ENCODE data around the gene MMP8.

The MMP8 gene

DNA sequence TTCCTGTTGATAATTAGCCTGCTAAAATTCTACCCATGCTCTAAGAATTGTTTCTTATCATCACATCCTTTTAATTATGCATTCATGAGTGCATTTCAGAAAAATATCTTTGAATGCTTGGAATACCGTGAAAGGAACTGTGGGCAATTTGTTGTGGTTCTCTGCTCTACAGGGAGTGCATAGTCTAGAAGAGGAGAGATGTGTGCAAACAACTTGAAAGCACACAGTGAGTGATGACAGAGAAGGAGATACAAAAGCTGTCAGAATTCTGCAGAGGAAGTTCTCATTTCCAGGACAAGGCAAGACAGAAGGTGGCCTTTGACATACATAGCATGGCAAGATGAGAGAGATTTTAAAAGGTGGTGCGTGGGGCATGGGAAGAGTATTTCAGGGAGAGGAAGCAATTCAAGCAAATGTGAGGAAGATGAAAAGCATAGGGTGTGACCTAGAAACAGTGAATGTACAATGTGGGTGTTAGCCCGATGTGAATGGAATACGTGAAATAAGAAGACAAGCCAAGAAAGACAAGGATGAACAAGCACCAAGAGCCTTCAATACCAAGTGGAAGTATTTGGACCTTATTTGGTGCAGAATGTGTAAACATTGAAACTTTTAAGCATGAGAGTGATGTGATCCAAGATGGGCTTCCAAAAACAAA is 5.0 kb downstream of the MMP8 start:
- no peak for ATAC-seq

DNA sequence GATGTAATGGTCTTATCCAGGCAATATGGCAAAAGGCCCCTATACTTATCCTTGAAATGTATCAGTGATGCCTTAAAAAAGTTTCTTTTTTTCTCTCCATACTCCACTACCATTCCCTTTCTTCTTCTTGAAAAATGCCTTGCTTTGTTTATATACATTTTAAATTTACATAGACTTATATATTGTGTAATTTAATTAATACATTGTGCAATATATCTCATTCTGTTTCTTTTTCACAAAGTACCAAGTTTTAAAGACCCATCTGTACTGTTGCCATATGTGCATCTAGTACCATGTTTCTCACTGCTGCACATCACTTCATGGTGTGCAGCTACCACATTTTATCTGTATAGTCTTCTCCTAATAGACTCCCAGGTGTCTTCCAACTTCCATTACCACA is 7.5 kb downstream of the MMP8 start:
- no peak for ATAC-seq

DNA sequence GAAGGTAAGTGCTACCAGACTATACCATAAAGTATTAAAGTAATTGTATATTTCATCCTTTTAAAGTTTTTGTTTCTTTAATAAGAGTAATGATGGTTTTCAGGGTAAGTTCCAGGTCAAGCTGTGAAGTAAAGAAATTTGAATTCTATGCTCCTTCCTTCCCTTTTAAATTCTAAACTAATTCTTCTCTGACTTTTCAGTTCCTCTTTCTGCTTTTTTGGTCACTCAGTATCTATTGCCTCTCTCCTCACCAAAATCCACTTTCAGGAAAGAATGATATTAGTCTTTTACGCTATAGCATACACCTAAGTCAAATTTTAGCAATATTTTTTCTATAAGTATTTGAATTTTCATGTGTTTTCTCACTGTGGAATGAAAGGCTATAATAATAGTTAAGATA is 8.2 kb downstream of the MMP8 start:
- no peak for ATAC-seq

DNA sequence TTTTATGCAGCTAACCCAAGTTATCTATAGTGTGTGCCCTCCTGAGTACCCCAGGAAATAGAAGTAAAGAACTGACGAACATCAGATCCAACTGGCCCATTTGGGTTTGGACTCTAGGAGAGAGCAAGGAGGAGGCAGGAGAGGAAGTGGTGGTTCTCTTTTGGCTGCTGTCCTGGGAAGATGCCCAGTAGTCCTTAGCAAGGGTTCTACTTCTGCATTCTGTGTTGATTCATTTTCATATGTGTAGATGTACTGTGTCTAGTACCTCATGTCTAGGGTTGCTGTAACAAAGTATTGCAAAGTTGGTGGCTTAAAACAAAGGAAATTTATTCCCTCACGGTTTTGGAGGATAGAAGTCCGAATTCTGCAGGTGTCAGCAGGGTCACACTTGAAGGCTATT is 12.6 kb downstream of the MMP8 start:
- no peak for ATAC-seq

DNA sequence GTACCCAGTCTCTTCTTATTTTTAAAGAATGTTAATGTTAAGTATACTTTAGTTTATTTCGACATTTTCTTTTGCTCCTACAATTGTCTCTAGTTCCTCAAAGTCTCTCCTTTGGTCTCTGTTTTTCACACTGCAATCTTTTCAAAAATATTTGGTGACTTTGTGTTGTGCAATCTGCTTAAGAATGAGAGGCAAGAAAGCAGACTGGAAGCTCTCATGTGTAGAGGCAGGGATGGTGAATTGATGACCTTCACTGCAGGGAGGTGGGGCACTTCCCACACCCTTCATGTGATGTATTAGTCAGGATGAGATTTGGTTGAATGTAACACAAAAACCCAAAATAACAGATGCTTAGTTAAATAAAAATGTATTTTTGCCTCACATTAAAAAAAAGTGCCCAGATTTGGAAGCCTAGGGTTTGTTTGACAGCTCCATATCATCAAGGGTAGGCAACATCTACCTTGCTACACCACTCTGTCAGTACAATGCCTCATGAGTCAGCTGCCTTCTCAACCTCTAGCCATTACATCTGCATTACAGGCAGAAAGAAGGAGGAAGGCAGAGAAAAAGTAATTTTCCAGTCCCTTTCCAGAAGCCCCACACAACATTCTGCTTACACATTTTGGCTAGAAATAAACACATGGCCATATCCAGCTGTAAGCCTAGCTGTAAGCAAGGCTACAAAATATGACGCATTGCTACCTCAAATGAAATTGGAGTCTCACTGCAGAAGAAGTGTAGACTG is 15.4 kb downstream of the MMP8 start:
- ATAC-seq = no peak

DNA sequence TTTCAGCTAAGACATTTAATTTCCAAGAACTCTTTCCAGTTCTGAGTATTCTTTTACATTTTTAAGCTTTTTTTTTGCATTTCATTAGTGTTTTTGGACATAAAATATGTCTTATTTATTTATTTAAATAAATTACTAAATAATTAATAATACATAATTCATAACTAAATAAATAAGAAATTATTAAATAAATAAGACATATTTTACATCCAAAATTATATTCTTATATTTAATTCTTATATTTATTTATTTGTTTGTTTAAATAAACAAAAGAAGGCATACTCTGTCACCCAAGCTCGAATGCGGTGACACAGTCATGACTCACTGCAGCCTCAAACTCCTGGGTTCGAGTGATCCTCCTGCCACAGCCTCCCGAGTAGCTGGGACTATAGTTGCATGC is 16.1 kb downstream of the MMP8 start:
- no peak for ATAC-seq

DNA sequence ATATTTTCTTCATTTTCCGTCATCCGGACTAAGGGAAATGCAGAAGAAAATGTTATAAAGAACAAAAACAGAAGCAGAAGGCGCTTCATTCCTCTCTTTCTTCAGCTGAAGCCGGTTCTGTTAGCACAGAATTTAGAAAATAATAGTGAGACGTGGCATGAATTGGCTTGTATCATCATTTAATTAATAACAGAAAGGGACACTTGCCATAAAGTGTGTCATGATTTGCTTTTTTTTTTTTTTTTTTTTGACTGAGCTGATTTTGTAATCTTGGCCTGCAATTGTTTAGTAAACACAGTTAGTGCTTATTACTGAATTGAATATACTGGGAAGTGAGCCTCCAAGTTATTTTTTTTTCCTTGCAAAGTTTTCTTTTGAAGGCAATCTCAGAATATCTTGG is 19.1 kb downstream of the MMP8 start, which contains the start of gene MMP27:
MMP27 (minus strand) TSS at position 144 of the 400 bp plus-strand sequence; CDS start at position 89, 55 bp downstream.
- no peak for ATAC-seq

DNA sequence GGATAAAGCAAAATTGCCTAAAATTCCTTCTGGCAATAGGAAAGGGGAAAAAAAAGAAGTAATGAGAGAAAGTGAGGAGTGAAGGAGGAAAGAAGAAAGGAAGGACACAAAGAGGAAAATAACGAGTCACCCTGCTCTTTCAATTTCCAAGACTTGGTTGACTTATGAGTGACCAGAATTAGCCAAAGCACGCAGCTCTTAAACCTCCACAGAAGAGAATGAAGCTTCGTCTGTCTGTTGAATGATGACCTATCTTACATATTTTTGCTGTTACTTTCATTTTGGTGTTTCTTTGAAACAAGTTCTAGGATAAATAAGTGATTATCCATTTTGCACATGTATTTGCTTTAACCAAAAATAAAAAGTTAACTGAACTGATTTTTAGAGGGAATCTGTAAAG is 19.9 kb downstream of the MMP8 start:
- ATAC-seq = no peak

DNA sequence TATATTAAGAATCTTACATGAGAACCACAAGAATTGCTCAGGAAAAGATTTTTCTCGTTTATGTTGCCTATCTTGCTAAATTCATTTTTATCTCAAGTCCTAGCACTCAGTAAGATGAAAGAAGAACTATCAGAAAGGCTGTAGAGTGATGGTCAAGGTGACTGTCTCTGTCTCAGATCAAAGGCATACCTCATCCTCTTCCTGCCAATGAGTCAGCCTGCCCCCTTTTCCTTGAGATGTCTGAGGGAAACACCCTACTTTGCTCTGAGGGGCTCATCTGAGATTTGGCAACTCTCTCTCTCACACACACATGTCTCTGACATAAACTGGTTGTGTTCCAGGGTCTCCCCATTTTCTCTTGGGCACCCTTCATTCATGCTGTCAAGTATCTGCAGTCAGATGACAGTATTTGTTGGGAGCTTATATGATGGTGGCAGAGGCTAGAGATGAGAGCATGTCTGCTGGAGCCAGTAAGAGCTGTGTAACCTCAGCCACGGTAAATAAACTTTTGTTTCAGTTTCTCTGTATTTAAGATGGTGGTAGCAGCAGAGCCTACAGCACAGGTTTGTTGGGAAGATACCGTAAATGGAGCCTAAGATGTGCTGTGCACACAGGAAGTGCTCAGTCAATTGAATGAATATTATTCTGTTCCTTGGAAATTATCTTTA is 20.8 kb downstream of the MMP8 start:
- ATAC-seq = no peak

DNA sequence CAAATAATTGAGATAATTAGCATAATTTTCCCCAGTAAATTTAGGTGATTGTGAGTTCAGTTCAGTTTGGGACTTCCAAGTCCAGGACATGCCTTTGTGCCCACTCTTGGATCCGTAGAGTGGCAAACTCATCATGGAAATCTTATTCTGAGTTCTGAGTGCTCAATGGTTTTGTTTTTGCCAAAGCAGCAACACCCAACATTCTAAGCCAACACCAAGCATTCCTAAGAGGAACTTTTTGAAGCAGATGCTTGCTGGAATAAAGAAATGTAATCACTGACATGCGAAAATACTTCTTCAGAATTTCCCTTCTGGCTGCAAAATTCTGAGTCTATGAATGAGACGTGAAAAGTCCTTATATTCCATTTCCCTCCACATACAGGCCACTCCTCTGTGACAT is 29.6 kb downstream of the MMP8 start:
- ATAC-seq = no peak

DNA sequence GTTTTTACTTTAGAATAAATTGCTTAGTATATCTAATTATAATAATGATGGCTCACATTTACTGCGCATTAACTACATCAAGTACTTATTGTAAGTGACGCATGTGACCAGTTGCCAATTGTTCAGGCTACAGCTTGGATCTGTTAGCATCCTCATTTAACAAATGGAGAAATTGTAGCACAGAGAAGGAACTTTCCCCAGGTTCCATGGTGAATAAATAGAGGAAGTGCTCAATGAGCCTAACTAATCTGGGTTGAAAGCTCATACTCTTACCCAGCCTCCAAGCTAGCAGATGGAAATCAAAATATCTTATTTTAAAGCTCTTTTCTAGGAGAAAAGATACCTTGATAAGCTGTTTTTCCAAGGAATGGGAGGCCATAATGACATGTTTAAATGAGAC is 39.0 kb downstream of the MMP8 start:
- no peak for ATAC-seq

DNA sequence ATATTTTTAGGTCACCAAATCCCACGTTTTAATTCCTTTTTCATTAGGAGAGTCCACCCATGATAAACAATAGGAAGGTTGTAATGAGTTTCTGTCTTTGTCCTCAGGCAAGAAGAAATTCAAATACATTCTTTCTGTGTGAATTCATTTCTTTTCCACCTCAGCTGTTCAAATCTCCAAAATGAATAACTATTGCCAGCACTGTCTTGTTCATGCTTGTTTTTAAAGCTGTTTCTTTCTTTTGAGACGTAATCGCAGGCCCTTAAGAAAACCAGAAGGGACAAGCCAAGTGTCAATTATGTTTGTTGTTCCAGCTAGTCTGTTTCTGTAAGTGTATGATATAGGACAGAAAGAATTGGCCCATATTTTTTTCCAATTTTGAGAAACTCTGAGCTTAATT is 39.4 kb downstream of the MMP8 start:
- no peak for ATAC-seq

DNA sequence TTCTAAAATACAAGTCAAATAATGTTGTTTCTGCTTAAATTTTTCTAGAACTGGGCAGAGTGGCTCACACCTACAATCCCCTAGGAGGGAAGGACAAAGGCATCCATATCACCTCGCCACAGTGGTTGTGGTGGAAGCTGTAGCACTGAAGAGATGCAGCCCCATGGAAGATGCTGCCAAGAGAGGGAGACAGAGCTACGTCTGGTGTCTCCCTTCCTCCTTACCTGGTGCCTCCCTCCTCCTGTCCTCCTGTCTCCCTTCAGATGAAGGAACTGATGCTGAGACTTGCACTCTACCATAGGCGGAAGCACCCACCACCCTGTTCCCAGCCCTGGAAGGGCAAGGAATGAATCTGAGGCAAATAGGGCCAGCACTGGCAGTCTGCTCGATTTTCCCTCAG is 41.5 kb downstream of the MMP8 start:
- no peak for ATAC-seq

DNA sequence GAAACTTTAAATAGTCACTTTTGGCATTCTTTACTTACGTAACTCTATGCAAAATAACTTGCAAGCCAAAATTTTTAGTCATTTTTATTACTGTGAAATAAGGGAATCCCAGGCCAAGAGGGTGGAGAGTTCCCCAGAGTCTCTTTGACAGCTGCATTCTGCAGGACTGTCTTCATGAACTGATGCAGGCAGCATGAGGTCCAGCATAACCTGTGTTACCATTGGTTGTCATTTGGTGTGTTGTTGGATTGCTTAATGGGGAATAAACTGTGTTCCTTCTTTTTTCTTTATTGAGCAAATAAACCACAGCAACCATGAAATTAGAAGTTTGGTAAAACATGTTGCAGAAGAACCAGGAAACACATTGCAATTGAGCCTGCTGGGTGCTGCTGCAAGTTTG is 43.8 kb downstream of the MMP8 start:
- ATAC-seq = no peak

DNA sequence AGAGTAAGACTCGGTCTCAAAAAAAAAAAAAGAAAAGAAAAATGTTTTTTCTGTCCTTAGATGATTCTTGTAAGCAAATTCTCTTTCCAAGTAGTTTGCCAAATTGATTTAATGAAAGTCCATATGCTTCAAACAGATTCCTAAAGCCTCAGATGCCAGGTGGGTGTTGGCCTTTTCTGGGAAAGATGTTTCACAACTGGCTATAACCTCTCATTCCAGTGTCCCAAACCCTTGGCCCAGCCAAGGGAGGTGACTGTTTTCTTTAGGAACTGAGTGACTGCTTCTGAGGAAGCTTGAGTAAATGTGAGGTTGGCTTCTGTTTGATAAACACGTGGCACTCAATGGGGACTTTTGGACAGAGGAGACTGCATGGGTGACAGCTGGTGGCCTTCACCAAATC is 46.7 kb downstream of the MMP8 start:
- ATAC-seq = no peak

DNA sequence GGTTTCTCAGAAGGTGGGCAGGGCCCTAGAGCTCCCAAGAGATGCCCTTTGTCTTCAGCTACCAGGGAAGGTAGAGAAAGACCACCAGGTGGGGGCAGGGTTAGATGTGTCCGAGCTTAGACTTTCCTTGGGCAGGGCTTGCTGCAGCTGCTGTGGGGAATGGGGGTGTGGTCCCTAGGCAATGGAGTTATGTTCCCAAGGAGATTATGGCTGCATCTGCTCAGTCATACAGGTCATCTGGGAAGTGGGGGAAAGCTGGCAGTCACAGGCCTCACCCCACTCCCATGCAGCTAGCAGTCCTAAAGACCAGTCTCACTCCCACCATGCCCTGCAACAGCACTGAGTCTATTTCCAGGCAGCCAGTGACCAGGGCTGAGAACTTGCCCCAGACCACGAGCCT is 48.7 kb downstream of the MMP8 start:
- no peak for ATAC-seq

DNA sequence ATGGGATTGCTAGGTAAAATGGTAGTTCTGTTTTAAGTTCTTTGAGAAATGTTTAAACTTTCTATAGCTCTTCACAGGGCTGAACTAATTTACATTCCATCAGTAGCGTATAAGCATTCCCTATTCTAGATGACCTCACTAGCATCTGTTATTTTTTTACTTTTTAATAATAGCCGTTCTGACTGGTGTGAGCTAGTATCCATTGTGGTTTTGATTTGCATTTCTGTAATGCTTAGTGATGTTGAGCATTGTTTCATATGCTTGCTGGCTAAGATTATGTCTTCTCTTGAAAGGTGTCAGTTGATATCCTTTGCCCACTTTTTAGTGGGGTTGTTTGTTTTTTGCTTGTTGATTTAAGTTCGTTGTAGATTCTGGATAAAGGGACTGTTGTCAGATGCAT is 55.1 kb downstream of the MMP8 start:
- ATAC-seq = no peak

DNA sequence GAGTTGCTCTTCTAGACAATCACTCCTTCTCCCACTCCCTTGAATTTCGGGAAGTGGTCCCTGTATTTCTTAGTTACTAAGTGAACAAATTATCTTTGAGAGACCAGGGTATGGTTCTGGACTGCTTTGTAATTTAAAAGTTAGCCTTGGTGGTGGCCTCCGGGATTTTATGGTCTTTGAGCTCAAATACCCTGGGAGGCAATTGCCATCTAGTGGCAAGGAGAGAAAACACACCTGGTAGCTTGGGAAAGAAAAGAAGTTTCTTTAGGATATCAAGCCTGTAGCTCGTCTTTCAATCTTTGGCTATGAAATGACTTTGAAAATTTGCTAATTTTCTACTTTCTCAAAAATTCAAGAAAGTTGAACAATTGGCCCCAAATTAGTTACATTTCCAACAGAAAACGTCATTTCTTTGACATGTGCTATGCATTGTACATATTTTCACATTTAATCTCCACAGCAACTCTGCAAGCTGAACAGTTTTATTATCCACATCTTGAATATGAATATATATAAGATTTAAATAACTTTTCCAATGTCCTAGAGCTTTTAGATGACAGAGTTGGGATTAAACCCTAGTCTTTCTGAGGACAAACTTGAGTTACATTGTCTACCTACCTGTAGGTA is 58.3 kb downstream of the MMP8 start:
- no peak for ATAC-seq

DNA sequence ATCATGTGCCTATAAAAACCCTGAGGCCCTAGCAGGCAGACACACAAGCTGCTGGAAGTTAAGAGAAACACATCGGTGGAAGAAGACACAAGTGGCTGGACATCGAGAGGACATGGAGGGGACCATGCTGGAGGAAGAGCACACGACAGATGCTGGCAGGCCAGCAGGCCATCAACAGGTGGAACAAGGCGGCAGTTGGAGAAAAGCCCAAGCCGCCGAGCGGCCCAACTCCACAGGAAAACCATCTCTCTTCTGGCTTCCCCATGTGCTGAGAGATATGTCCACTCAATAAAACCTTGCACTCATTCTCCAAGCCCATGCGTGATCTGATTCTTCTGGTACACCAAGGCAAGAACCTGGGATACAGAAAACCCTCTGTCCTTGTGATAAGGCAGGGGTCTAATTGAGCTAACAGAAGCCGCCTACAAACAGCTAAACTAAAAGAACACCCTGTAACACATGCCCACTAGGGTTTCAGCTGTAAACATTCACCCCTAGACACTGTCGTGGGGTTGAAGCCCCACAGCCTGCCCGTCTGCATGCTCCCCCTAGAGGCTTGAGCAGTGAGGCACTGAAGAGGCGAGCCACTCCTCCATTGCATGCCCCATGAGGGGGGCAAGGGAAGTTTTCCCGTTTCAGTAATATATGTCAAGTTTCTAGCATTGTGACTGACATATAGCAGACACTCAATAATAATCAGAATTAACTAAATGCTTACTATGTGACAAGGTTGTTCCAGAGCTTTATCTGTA is 60.6 kb downstream of the MMP8 start:
- ATAC-seq = peak; percentile 32 to 62

DNA sequence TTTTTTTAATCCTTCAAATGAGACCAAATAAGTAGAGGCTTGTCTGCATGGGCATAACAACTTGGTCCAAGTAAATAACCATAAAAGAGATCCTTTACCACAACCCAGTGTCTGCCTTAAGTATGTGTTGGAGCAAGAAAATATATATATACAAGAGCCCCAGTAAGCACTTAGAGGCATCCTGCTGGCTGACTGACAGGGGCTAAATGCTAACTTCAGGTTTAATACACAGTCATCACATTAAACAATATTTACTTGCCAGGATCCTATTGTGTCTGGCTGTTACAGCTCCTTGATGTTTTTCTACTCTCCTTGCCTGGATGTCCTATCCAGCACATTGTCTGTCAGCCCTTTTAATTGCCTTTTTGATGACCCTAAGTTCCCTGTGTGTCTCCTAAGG is 62.1 kb downstream of the MMP8 start:
- no peak for ATAC-seq

Data from activated CD4-positive, CD25-positive, alpha-beta regulatory T cell treated with anti-CD3 and anti-CD28 coated beads, Interleukin-2, amount 50 U/mL, for 24 hours (primary cell).